DLD1 (cell line): ENCODE measurements around the gene HSPA2.
"Not testable (repeated sequence)": the region's sequence is repeated elsewhere in the genome, so short reads cannot be mapped to it uniquely, and the experiment has no call there.

Experiments used
- in situ Hi-C: cut with HindIII; loops from 2 replicates; pipeline ENCODE4 v1.10.0; 2017; ENCODE audit warnings: low sequenced_read_pairs

The HSPA2 gene

DNA sequence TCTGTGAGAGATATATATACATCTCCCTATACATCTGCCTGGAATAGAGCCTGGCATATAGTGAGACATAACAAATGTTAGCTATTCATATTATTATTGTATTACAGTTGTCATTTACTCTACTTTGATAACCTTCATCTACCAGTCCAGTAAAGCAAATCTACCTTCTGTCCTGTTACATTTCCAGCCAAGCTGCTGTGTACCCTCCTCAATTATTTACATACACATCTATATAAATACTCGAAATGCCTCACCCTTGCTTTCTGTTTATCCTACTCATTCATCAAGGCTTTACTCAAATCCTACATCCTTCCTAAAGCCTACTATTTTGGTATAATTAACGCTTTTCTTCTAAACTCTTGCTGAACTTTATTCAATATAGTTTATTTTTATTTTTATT lies 27.3 kb upstream of the HSPA2 start:
- in situ Hi-C loops, result no loop called here

DNA sequence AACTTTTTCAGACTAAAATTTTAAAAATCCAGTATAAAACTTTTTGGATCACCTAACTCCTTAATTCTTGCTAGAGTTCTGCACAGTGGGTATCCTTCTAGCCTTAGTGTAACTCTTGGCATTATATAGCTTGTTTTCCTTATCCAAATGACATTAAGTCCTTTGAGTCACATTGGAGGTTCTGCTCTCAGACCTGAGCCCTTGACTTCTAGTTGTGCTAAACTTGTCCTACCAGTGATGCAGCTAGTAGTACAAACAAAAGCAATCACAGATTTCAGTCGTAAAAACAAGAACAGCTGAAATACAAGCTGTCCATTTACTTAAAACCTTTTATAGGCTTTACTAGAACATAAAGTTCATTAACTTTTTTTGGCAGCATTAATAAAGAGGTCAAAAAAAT lies 25.5 kb upstream of the HSPA2 start:
- in situ Hi-C loops, result no loop called here

- in situ Hi-C loops, result no loop called here
Observed at GRCh38 chr14:64516969-64517368, 23.6 kb upstream of the HSPA2 start.

DNA sequence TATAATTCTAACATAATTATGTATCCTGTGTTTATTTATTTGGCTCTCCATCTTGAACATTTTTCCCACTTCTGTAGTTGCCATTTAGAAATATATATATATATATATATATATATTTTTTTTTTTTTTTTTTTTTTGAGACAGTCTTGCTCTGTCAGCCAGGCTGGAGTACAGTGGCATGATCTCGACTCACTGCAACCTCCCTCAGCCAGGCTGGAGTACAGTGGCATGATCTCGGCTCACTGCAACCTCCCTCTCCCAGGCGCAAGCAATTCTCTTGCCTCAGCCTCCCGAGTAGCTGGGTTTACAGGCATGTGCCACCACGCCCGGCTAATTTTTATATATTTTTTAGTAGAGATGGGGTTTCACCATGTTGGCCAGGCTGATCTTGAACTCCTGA lies 22.9 kb upstream of the HSPA2 start:
- in situ Hi-C loops, result not testable (repeated sequence)

DNA sequence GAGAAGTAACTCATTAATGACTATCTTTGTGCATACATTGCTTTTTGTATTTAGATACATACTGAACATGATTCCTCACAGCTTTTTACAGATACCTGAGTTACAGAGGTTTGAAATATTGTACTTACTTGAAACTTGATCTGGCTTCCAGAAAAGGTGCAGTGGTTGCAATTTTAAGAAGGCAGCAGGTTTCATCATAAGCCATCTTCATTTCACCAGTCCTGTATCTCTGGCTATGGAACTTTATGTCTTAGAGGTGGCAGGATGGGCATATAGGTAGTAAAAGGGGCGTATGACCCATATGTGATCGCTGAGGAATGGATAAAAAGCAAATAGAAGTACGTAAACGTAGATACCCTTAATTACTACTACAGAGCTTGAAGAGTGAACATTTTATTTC lies 22.3 kb upstream of the HSPA2 start:
- in situ Hi-C loops, result no loop called here

- in situ Hi-C loops, result no loop called here
Observed at GRCh38 chr14:64520699-64521098, 19.8 kb upstream of the HSPA2 start.

DNA sequence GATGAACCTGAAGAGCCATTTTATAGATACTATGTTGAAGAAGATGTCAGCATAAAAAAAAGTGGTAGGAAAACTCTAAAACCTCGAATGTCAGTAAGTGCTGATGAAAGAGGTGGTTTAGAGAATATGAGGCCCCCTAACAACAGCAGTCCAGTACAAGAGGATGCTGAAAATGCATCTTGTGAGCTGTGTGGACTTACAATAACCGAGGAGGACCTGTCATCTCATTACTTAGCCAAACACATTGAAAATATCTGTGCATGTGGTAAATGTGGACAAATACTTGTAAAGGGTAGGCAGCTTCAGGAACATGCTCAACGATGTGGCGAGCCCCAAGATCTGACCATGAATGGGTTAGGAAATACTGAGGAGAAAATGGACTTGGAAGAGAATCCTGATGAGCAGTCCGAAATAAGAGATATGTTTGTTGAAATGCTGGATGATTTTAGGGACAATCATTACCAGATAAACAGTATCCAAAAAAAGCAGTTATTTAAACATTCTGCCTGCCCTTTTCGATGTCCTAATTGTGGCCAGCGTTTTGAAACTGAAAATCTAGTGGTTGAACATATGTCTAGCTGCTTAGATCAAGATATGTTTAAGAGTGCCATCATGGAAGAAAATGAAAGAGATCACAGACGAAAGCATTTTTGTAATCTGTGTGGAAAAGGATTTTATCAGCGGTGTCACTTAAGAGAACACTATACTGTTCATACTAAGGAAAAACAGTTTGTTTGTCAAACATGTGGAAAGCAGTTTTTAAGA lies 17.8 kb upstream of the HSPA2 start:
- in situ Hi-C loops, result no loop called here

DNA sequence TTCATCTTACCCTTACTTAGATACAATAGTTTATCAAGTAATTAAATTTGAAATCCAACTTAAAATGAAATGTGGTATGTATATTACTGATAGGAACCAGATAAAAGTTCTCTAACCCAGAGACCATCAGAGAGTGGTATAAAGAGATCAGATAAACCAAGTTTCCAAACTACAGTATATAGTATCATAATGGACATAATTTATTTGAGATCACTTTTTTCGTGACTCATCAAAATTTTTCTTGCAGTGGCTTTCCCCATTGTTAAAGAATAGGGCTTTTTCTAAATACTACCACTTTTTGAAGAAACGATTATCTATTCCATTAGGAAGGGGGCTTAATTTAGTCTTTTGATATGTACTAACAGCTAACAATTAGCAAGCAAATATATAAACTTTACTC lies 15.2 kb upstream of the HSPA2 start:
- in situ Hi-C loops, result no loop called here

DNA sequence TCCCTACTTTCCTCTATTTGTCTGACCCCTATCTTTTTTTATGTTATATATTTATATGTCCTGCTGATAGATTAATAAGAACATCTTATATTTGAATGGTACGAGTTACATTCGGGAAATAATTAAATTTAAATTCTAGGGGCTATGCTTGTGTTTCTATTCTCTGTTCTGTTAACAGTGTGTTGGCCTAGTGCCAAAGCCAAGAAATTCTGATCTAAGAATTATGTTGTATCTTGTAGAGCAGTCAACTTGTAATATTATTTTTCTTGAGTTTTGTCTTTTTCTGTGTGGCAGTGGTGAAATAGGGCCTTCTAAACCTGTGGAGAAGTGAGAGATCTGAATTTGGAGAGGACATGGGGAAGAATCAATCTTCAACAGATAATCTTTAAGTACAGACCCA lies 9.0 kb upstream of the HSPA2 start:
- in situ Hi-C loops, result no loop called here

- in situ Hi-C loops, result no loop called here
Observed at GRCh38 chr14:64536488-64537245, 3.9 kb upstream of the HSPA2 start.

- in situ Hi-C loops, result no loop called here
Observed at GRCh38 chr14:64541261-64541971, 875 bp downstream of the HSPA2 start.

DNA sequence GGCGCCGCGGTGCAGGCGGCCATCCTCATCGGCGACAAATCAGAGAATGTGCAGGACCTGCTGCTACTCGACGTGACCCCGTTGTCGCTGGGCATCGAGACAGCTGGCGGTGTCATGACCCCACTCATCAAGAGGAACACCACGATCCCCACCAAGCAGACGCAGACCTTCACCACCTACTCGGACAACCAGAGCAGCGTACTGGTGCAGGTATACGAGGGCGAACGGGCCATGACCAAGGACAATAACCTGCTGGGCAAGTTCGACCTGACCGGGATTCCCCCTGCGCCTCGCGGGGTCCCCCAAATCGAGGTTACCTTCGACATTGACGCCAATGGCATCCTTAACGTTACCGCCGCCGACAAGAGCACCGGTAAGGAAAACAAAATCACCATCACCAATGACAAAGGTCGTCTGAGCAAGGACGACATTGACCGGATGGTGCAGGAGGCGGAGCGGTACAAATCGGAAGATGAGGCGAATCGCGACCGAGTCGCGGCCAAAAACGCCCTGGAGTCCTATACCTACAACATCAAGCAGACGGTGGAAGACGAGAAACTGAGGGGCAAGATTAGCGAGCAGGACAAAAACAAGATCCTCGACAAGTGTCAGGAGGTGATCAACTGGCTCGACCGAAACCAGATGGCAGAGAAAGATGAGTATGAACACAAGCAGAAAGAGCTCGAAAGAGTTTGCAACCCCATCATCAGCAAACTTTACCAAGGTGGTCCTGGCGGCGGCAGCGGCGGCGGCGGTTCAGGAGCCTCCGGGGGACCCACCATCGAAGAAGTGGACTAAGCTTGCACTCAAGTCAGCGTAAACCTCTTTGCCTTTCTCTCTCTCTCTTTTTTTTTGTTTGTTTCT lies 1.7 kb downstream of the HSPA2 start:
- in situ Hi-C loops, result no loop called here

GRCh38 chr14:64542836-64543201 lies 2.3 kb downstream of the HSPA2 start:
- in situ Hi-C loops, result no loop called here

DNA sequence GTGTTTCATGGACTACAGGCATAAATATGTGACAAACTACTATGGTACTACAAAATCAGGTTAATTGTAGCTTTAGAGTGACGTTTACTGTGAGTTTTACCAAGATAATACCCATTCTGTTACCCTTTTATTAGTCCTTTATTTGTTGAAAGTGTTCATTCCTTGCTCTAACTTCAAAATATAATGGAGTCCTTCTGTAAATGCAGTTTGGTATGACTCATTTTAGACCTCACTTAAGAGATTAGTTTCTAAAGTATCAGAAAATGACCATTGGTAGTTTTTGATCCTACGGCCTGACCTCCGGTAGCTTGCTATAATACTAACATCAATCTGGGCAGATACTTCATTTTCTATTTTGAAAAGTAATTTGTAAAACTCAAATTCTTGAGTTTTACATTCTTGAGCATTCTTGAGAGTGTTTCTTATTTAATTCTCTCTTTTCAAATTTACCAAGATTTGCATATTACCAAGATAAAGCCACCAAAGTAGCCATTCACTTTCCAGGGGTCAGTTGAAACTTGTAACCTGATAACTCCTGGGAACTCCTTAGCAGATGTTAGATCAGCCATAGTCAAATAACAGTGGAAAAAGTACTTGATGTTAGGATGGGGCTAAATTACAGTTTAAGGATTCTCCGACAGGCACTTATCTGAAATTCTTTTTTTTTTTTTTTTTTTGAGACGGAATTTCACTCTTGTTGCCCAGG lies 4.2 kb downstream of the HSPA2 start:
- in situ Hi-C loops, result no loop called here

DNA sequence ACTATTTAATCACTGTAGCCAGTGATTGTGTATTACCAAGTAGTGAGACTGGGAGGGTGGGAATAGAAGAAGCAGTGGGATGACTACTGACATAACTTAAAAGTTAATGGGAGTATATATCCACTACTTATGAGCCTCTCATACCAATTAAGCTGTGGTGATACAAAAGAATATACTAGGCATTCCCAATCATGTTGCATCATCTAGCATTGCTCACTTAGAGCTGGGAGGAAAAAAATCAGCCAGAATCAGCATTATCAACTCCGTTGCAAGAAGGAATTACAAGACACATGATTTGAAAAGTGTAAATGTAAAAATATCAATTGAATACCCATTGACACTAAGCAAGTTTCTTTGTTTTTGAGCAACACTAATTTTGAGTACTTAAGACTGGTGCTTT lies 8.5 kb downstream of the HSPA2 start:
- in situ Hi-C loops, result no loop called here

GRCh38 chr14:64549791-64550620 lies 9.5 kb downstream of the HSPA2 start, which contains the start of gene PPP1R36:
TSS of gene PPP1R36 (plus strand) at chr14:64549961. CDS start at chr14:64549998, 37 bp downstream.
- in situ Hi-C loops, result no loop called here

- in situ Hi-C loops, result no loop called here
Observed at GRCh38 chr14:64550621-64551333, 10.2 kb downstream of the HSPA2 start.

DNA sequence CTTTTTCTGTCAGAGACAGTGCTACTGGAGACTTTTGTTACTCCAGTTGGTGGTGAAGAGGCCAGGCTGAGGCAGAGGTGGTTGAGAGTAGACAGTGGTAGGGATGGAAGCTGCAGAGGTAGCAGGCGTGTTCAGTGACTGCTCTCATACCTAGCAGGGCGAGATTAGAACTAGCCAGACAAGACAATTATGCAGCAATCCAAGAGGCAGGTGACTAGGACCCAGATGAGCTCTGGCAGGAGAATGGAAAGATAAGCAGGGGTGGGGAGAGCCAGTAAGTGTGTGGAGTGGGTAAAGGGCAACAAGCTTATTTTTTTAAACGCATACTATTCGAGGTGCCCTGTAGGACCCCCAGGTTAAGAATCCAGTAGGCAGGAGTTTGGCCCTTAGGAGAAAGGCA lies 14.0 kb downstream of the HSPA2 start:
- in situ Hi-C loops, result no loop called here

DNA sequence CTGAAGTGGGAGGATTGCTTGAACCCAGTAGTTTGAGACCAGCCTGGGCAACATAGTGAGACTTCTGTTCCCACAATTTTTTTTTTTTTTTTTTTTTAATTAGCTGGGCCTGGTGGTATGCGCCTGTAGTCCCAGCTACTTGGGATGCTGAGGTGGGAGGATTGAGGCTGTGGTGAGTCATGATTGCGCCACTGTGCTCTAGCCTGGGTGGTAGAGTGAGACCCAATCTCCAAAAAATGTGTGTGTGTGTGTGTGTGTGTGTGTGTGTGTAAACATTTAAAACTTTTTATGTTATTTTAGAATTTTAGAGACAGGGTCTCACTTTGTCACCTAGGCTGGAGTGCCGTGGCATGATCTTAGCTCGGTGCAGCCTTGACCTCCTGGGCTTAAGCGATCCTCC lies 16.0 kb downstream of the HSPA2 start:
- in situ Hi-C loops, result no loop called here
